Breast epithelium (tissue), 3 donors: Measurements from ENCODE around the gene TUB.

ENCODE experiments used
- CTCF ChIP-seq, 3 donors: fragments of 450-650 bp; IDR thresholded peaks; one replicate each; pipeline ENCODE4 v1.5.1; 2016 to 2017; ENCODE audit warnings: antibody characterized with exemption in 3 of 3, mild to moderate bottlenecking in 3 of 3, moderate library complexity in 3 of 3
- POLR2A ChIP-seq: fragments of 450-650 bp; IDR thresholded peaks from one replicate; pipeline ENCODE4 v1.6.1; 2016; ENCODE audit warnings: antibody characterized with exemption, mild to moderate bottlenecking, moderate library complexity
- POLR2AphosphoS5 ChIP-seq, 3 donors: sonication (generic); formaldehyde crosslinking; IDR thresholded peaks; one replicate each; pipeline ENCODE4 v1.6.1; 2017; ENCODE audit warnings: antibody characterized with exemption in 3 of 3

DNA sequence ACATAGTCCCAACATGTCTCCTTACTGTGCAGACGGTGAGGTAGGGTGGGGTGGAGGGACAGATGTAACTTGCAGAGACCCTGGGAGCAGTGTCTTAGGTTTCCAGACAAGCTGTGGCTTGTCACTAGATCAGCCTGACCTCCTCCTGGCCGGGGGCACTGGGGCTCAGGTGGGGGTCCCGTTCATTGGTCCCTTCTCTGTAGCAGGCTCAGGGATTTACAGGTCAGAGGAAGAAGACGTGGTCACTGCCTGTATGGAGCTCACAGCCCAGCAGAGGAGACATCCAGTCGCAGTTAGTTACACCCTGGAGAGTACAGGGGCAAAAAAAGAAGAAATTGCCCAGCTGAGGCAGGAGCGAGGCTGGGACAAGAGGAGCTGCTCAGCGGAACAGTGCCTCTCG lies 22.0 kb upstream of the TUB start:
- no peak for TF ChIP-seq POLR2A
- no peak for TF ChIP-seq POLR2AphosphoS5 (IDR thresholded peaks at IDR 0.05)
- TF ChIP-seq CTCF (IDR thresholded peaks at IDR 0.05), result no peak
